ENCODE results near the gene ALMS1.
"Not testable (repeated sequence)": the region's sequence is repeated elsewhere in the genome, so short reads cannot be mapped to it uniquely, and the experiment has no call there.

Gene ALMS1

GRCh38 chr2:73630662-73631266 lies 245.1 kb downstream of the ALMS1 start:
- not testable (repeated sequence) for DNase-seq

GRCh38 chr2:73636977-73637376 lies 251.3 kb downstream of the ALMS1 start:
- DNase-seq: not testable (repeated sequence)

DNA sequence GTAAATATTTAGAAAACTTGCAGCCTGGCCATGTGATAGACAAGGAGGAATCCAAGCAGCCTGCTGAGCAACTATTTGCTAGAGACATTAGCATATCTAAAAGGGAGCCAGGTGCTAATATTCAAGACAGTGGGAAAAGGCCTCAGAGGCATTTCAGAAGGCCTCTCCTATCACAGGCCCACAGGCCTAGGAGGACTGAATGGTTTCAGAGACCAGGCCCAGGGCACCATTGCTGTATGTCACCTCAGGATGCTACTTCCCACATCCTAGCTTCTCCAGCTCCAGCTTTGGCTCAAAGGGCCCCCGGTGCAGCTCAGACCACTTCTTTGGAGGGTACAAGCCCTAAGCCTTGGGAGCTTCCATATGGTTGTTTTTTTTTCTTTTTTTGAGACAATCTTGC lies 252.8 kb downstream of the ALMS1 start:
- no peak for DNase-seq

DNA sequence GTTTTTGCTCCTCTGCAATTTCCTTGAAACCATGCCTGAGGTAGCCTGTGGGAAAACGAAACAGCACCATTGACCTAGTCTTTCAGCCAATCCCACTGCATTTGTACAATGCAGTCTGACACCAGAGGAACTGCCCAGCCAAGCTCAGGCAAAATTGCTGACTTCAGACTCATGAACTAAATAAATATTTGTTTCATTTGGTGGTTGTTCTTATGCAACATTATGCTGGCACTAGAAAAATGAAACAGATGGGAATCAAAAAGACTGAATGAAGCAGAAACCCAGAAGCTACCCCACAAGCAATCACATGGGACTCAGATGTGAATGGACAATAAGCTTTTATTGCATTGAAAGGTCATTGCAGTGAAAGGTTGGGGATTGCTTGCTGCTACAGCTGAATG lies 254.9 kb downstream of the ALMS1 start:
- DNase-seq: no peak

- DNase-seq: no peak
Measured at GRCh38 chr2:73640946-73641766, 255.5 kb downstream of the ALMS1 start.

DNA sequence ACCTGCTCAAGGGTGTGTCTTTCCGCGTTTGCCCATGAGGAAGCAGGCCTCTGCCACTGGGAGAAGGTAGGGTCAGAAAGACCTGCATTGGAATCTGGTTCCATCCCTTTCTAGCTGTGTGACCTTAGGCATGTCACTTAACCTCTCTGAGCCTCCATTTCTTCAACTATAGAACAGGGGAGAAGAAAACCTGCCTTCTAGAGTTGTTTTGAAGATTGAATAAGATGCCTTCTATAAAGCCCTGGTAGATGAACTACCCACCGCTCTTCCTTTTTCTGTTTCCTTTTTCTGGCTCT lies 256.1 kb downstream of the ALMS1 start:
- DNase-seq: no peak

DNA sequence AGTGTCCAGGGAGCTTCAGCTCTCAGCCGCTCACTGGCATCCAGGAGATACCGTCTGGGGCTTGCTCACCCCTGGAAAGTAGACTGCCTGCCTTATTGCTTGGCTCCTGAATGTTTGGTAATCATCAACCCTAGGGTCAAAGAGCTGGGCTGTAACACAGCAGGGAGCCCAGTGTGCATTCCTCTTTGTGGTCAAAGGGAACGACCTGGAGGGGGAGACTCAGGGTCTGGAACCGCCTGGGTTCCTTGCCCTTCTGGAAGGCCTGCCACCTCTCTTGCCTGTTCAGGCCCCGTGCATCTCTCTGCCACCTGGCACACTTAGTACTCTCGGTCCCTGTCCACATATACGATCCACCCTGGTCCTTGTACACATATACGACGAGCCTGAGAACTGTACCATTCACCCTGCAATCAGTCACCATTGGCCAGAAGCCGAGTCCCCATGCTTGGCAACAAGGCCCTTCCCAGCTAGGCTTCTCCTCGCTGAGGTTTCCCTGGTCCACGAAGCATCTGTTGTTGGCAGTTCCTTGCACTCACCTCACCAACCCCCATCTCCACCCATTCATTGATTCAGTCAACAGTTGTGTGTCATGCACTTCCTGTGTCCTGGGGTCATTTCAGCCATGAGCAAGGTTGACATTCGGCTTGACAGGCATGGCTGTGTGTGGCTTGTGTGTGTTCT lies 256.8 kb downstream of the ALMS1 start, which contains the start of gene NAT8:
Gene NAT8 (minus strand): TSS at position 85 of the 681 bp plus-strand sequence. CDS start 794 bp downstream, outside the sequence.
- no peak for DNase-seq

DNA sequence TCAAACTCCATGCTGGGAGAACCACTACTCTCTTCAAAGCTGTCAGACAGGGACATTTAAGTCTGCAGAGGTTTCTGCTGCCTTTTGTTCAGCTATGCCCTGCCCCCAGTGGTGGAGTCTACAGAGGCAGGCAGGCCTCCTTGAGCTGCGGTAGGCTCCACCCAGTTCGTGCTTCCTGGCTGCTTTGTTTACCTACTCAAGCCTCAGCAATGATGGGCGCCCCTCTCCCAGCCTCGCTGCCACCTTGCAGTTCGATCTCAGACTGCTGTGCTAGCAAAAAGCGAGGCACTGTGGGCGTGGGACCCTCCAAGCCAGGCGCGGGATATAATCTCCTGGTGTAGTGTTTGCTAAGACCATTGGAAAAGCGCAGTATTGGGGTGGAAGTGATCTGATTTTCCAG lies 262.1 kb downstream of the ALMS1 start:
- DNase-seq: not testable (repeated sequence)

- no peak for DNase-seq
Measured at GRCh38 chr2:73651591-73652230, 266.1 kb downstream of the ALMS1 start.

DNA sequence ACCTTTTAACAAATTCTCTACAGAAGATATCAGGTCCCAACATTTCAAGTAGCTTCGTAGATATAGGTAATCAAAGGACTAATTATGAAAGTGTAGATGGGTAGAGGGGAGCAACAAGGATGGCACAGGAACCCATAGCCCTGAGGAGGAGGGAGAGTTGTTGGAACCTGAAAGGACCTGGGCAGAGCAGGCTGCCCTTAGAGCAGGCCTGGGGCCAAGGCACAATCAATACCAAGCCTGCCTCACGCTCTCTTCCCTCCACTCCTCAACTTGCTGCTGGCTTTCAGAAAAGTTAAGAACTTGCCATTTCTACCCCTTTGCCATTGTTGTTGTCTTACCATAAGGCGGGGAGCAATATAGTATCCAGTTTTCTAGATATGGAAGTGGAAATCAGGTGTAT lies 266.7 kb downstream of the ALMS1 start:
- DNase-seq: no peak

GRCh38 chr2:73654175-73654574 lies 268.5 kb downstream of the ALMS1 start:
- no peak for DNase-seq
